ENCODE measurements around the gene GABRG3. TPM values are rescaled to one million over a fixed set of nuclear protein-coding genes. Genes with fewer than 3 reads are reported as not detected.

Gene GABRG3
- total and polyA plus RNA-seq, 9 of the 15 experiments (the other 6 are each of a cell fraction or from before 2014, with no cell fraction given) = 4.0 to 15.1 (median 11.2) TPM

DNA sequence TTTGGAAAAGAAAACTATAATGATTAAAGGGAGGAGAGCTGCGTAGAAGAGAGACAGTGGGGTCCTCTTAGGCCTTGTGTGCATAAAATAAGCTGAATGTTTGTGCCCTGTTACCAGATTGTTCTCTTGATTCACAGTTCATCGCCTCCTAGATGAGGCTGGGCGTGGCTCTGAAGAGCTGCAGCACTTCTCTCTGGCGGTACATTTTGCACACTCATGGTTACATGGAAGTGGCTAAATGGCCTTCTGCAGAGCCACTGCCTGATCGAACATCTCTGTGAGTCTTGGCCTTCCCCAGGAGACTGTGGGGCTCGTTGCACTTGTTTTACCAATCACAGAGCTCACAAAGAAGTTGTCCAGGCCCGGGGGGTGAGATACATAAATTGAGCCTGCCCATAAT is 208.8 kb downstream of the GABRG3 start (continued):
- TF ChIP-seq SPI1 (IDR thresholded peaks at IDR 0.05; ENCODE audit: borderline replicate concordance, low read depth, low read length) = peak; percentile 75; the same call in 1 of the 2 replicates
- TF ChIP-seq CSDE1 (IDR thresholded peaks at IDR 0.05) = no peak
- TF ChIP-seq MAFG (tag; conservative IDR thresholded peaks at IDR 0.05) = peak; percentile 79
- TF ChIP-seq ZNF316 (IDR thresholded peaks at IDR 0.05) = peak; percentile 87
- peak; percentile 83 for TF ChIP-seq MAFK (IDR thresholded peaks at IDR 0.05; ENCODE audit: low read length)
- TF ChIP-seq YY1 (IDR thresholded peaks at IDR 0.05; ENCODE audit: borderline replicate concordance in 1 of 3, control insufficient read depth in 1 of 3, extremely low read depth in 1 of 3, insufficient read depth in 3 of 3, insufficient read length in 1 of 3, insufficient replicate concordance in 2 of 3, low read depth in 1 of 3, low read length in 2 of 3) = peak in 1 of 3 experiments; percentile 10
- 0 out of 2 replicates have a peak, but pooled peaks have one; percentile 26 for TF ChIP-seq CTBP1 (IDR thresholded peaks at IDR 0.05; ENCODE audit: borderline replicate concordance)
- TF ChIP-seq RFX7 (CRISPR knock-in tag; IDR thresholded peaks at IDR 0.05) = no peak

DNA sequence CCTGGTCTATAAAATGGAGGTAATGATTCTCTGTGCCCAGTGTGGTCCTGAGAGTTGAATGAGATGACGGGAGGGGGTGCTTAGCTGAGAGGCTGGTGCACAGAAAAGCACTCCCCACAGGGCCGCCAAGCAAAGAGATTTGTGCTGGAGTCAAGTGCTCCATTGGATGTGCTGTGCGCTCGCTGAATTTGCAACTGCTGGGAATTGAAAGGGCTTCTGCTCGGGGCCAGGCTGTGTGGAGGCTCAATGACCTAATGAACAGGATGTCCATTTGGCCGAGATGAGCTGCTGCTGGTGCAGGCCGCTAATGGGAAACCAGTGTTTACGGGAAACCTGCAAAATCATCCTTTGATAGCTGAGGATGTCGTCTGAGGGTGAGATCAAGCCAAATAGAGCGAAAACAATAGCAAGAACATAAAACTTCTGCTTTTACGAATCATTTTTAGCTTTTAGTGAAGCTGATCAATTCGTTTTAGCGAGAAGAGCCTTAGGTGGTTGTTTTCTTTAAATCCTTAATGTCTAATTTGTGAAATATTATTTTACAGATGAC is 211.7 kb downstream of the GABRG3 start:
- BruUV-seq (replicated peaks) = no TSS peak
- no peak overlapping the region for H3K27ac ChIP-seq (ENCODE audit: extremely low read depth, low read depth, low read length)
- TF ChIP-seq, protein P1, sequence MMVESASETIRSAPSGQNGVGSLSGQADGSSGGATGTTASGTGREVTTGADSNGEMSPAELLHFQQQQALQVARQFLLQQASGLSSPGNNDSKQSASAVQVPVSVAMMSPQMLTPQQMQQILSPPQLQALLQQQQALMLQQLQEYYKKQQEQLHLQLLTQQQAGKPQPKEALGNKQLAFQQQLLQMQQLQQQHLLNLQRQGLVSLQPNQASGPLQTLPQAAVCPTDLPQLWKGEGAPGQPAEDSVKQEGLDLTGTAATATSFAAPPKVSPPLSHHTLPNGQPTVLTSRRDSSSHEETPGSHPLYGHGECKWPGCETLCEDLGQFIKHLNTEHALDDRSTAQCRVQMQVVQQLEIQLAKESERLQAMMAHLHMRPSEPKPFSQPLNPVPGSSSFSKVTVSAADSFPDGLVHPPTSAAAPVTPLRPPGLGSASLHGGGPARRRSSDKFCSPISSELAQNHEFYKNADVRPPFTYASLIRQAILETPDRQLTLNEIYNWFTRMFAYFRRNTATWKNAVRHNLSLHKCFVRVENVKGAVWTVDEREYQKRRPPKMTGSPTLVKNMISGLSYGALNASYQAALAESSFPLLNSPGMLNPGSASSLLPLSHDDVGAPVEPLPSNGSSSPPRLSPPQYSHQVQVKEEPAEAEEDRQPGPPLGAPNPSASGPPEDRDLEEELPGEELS (CRISPR knock-in tag; IDR thresholded peaks at IDR 0.05; ENCODE audit: borderline replicate concordance) = no peak
- TF ChIP-seq, protein P2, sequence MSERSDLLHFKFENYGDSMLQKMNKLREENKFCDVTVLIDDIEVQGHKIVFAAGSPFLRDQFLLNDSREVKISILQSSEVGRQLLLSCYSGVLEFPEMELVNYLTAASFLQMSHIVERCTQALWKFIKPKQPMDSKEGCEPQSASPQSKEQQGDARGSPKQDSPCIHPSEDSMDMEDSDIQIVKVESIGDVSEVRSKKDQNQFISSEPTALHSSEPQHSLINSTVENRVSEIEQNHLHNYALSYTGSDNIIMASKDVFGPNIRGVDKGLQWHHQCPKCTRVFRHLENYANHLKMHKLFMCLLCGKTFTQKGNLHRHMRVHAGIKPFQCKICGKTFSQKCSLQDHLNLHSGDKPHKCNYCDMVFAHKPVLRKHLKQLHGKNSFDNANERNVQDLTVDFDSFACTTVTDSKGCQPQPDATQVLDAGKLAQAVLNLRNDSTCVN (CRISPR knock-in tag; IDR thresholded peaks at IDR 0.05) = no peak
- DNase-seq (ENCODE audit: extremely low read depth in 1 of 4, low spot score in 3 of 4) (no peak), ATAC-seq (no peak), FAIRE-seq (no peak)
- no peaks in the 10 kb centered on the region for H3K27me3 ChIP-seq (ENCODE audit: control insufficient read depth in 2 of 2, insufficient read depth in 2 of 2, low read length in 2 of 2)
- ChIA-PET CTCF (ENCODE audit: low intra/inter-chr PET ratio) (no interaction called here), POLR2A (interaction anchor here (0.6 to 1.0 kb wide), 2 partner anchors 15 to 76 kb away, joined by 3 to 4 read pairs; no protein-coding TSS in a partner anchor)
- no peaks in the 10 kb centered on the region for H3K9me3 ChIP-seq (replicated peaks; ENCODE audit: control insufficient read depth, insufficient read depth, low read depth, low read length)
- H3K9ac ChIP-seq (ENCODE audit: insufficient read depth in 1 of 2, low read depth in 2 of 2, low read length in 2 of 2) = no peak overlapping the region
- in situ Hi-C loops (cut with MboI) = no loop called here
- no peaks in the 10 kb centered on the region for H4K20me1 ChIP-seq (replicated peaks; ENCODE audit: control insufficient read depth, insufficient read depth, low read length)
- H2AFZ ChIP-seq (ENCODE audit: low read depth, low read length) = no peak overlapping the region
- 59% methylated on average over 13 of the region's 13 CpGs for WGBS (ENCODE audit: insufficient coverage, low coverage, missing lambda C conversion rate)
- H3K4me3 ChIP-seq = no peak overlapping the region
- no peak overlapping the region for H3K4me2 ChIP-seq (ENCODE audit: insufficient read depth, low read length)
- no peaks in the 10 kb centered on the region; the same call in 2 of the 3 replicates for H3K36me3 ChIP-seq (ENCODE audit: control insufficient read depth, insufficient read depth, low read length)
- H3K4me1 ChIP-seq (replicated peaks in 1 of 2; ENCODE audit: control insufficient read depth in 2 of 2, insufficient read depth in 2 of 2, low read length in 2 of 2) = peaks cover 0 to 19% of the 10 kb centered on the region in 2 experiments; a peak in 3 of 5 replicates
- H3K79me2 ChIP-seq (ENCODE audit: control insufficient read depth, insufficient read depth, low read length) = peaks cover 62% of the 10 kb centered on the region
- no peaks in the 10 kb centered on the region for H3K9me1 ChIP-seq (ENCODE audit: control insufficient read depth, insufficient read depth, low read length)
- intact Hi-C loops (cut with micrococcal nuclease) = no loop called here

Measured in K562 (cell line).